Hepatocyte (in vitro differentiated cells): ENCODE data around the gene FARP2. TPM values are rescaled to one million over a fixed set of nuclear protein-coding genes. Genes with fewer than 3 reads are reported as not detected.
"Not testable (repeated sequence)": the region's sequence is repeated elsewhere in the genome, so short reads cannot be mapped to it uniquely, and the experiment has no call there.

Experiments used
- DNase-seq: peaks from one replicate; pipeline ENCODE4 v3.0.0-alpha.2; 2016; ENCODE audit warnings: low spot score
- H2AFZ ChIP-seq: fragments of 200-600 bp; sonication (generic); 2 replicates; pipeline ENCODE4 v1.6.0; 2016; ENCODE audit warnings: antibody characterized with exemption, mild to moderate bottlenecking
- H3K27ac ChIP-seq: fragments of 200-600 bp; sonication (generic); 2 replicates; pipeline ENCODE4 v1.5.1; 2016; ENCODE audit warnings: mild to moderate bottlenecking
- H3K27me3 ChIP-seq: fragments of 200-600 bp; sonication (generic); 2 replicates; pipeline ENCODE4 v1.6.1; 2016
- H3K36me3 ChIP-seq: fragments of 200-600 bp; sonication (generic); replicated peaks from 2 replicates; pipeline ENCODE4 v1.5.1; 2016; ENCODE audit warnings: low read depth; ENCODE audit not compliant: insufficient read depth
- H3K4me1 ChIP-seq: fragments of 200-600 bp; sonication (generic); 2 replicates; pipeline ENCODE4 v1.5.1; 2016; ENCODE audit warnings: mild to moderate bottlenecking, moderate library complexity; ENCODE audit not compliant: insufficient read depth
- H3K4me2 ChIP-seq: fragments of 200-600 bp; sonication (generic); 2 replicates; pipeline ENCODE4 v1.6.0; 2016
- H3K4me3 ChIP-seq: fragments of 200-600 bp; sonication (generic); 2 replicates; pipeline ENCODE4 v1.5.1; 2016; ENCODE audit warnings: mild to moderate bottlenecking
- H3K79me2 ChIP-seq: fragments of 200-600 bp; sonication (generic); 2 replicates; pipeline ENCODE4 v1.6.0; 2017; ENCODE audit warnings: mild to moderate bottlenecking
- H3K9me2 ChIP-seq: fragments of 200-600 bp; sonication (generic); replicated peaks from 2 replicates; pipeline ENCODE4 v1.6.0; 2017; ENCODE audit warnings: mild to moderate bottlenecking; ENCODE audit not compliant: insufficient read depth
- H3K9me3 ChIP-seq: fragments of 200-600 bp; sonication (generic); 2 replicates; pipeline ENCODE4 v1.5.1; 2016; ENCODE audit warnings: low read depth, mild to moderate bottlenecking
- H4K20me1 ChIP-seq: fragments of 200-600 bp; sonication (generic); 2 replicates; pipeline ENCODE4 v1.6.0; 2016; ENCODE audit warnings: mild to moderate bottlenecking; ENCODE audit not compliant: insufficient read depth, poor library complexity, severe bottlenecking
- EZH2 ChIP-seq: fragments of 200-600 bp; sonication (generic); IDR thresholded peaks from 2 replicates; pipeline ENCODE4 v1.6.1; 2016; ENCODE audit warnings: antibody characterized with exemption, mild to moderate bottlenecking, borderline replicate concordance
- EZH2phosphoT487 ChIP-seq: fragments of 200-600 bp; sonication (generic); IDR thresholded peaks from one replicate; pipeline ENCODE4 v1.6.1; 2018; ENCODE audit warnings: antibody characterized with exemption, mild to moderate bottlenecking, low read depth, moderate library complexity; ENCODE audit not compliant: unreplicated experiment, severe bottlenecking
- WGBS: methylation state at CpG from one replicate; pipeline ENCODE4 v1.1.6; 2016; ENCODE audit warnings: low lambda C conversion rate; ENCODE audit errors: missing lambda C conversion rate; 5-methylcytosine and 5-hydroxymethylcytosine counted together
- polyA plus RNA-seq: library from polyadenylated mRNA; unstranded; fragments of >200 nt; fragmentation: Nextera tagmentation; extraction: Ambion mirVana; gene quantifications from 2 replicates; pipeline ENCODE4 v1.2.1, GENCODE V29; 2016
- total RNA-seq: library from RNA; depleted of rRNA; stranded (reverse); fragments of >200 nt; gene quantifications from 2 replicates; pipeline ENCODE4 v1.2.3, GENCODE V29; 2014
- TF ChIP-seq, protein P1 (sequence below): fragments of 200-600 bp; sonication (generic); IDR thresholded peaks from 2 replicates; pipeline ENCODE4 v1.5.1; 2016; ENCODE audit warnings: antibody characterized with exemption, mild to moderate bottlenecking; ENCODE audit not compliant: poor library complexity

FARP2 gene
- total and polyA plus RNA-seq, 2 experiments from 2014 or later, result 29.1 to 29.6 TPM

DNA sequence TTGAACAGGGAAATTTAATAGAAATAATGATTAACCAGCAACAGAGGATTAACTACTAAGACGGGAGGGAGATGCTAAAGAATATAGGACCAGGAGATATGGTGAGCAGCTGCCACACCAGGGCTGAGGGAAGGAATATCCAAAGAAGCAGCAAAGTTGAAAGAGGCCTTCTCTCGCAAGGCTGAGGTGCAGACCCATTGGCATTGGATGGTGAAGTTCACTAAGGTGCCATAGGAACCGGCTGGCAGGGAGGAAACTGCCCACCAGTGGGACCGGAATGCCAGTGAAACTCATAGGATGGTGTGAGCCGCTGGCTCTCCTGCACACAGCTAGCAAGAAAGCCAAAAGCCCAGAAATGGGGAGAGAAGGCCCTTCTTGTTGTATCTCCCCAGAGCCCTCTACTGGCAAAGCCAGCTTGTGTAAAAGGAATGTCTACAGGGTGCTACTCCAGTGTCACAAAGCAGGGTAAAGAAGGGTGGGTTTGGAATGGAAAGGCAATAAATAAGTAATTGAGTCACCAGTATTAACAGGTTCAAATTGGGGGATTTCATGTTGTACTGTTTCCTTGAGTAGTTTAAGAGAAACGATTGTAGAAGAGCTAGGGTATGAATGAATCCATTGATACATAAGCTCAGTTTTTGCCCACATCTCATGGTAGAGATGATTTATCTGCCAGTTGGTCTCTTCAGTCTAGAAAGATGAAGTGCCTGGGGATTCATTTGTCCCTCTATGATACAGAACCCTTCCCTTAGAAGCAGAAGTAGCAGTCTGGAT is 36.0 kb downstream of the FARP2 start:
- 71% methylated on average over 6 of the region's 6 CpGs for WGBS
- TF ChIP-seq EZH2phosphoT487, result no peak
- TF ChIP-seq, protein P1, sequence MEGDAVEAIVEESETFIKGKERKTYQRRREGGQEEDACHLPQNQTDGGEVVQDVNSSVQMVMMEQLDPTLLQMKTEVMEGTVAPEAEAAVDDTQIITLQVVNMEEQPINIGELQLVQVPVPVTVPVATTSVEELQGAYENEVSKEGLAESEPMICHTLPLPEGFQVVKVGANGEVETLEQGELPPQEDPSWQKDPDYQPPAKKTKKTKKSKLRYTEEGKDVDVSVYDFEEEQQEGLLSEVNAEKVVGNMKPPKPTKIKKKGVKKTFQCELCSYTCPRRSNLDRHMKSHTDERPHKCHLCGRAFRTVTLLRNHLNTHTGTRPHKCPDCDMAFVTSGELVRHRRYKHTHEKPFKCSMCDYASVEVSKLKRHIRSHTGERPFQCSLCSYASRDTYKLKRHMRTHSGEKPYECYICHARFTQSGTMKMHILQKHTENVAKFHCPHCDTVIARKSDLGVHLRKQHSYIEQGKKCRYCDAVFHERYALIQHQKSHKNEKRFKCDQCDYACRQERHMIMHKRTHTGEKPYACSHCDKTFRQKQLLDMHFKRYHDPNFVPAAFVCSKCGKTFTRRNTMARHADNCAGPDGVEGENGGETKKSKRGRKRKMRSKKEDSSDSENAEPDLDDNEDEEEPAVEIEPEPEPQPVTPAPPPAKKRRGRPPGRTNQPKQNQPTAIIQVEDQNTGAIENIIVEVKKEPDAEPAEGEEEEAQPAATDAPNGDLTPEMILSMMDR, result peak; percentile 39
- no peaks in the 10 kb centered on the region for H3K9me3 ChIP-seq
- H3K4me1 ChIP-seq, result no peaks in the 10 kb centered on the region
- no peak overlapping the region for H3K4me3 ChIP-seq
- no peak overlapping the region for H3K4me2 ChIP-seq
- H3K36me3 ChIP-seq, result no peaks in the 10 kb centered on the region
- no peaks in the 10 kb centered on the region for H3K9me2 ChIP-seq
- peaks cover 3% of the 10 kb centered on the region for H4K20me1 ChIP-seq
- no peak overlapping the region for H2AFZ ChIP-seq
- no peaks in the 10 kb centered on the region for H3K27me3 ChIP-seq
- peak; percentile 58 for DNase-seq
- no peak overlapping the region for H3K27ac ChIP-seq
- peaks cover 36% of the 10 kb centered on the region for H3K79me2 ChIP-seq

- not testable (repeated sequence) for H3K4me3 ChIP-seq, H2AFZ ChIP-seq, H3K9me3 ChIP-seq, H3K9me2 ChIP-seq, DNase-seq, H4K20me1 ChIP-seq, H3K27ac ChIP-seq, H3K4me2 ChIP-seq, H3K36me3 ChIP-seq, H3K27me3 ChIP-seq, H3K4me1 ChIP-seq
- WGBS, result 99% methylated on average over 4 of the region's 4 CpGs
- H3K79me2 ChIP-seq, result peaks cover 33% of the 10 kb centered on the region
Measured at GRCh38 chr2:241392753-241393152, 36.7 kb downstream of the FARP2 start.

DNA sequence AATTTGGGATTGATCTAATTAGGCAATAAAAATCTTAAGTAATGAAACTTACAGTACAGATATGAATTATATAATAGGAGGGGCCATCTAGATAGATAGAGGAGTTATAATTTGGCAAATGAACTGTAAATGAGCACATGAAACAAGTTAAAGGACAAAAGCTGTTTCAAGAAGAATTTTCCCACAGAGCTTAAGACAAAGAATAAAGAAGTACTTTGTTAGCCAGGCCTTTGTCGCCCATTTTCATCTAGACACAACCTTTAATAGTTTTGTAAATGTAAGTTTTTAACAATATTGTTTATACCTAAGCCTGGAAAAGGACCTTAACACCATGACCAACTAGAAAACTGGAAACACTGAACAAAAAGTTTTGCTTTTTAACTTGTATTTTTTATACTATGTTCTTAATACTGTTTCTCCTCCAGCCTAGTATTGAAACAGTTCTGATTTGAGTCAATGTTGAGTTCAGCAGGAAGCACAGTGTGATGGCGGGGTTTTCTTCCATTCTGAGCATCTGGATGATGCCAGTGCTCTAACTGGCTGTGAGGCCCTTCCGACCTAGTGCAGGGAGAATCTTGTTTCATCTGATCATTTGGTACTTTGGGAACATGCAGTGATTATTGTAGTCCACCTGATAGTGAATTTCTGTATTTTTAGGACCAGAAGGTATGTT is 37.6 kb downstream of the FARP2 start:
- WGBS, result 92% methylated on average over 3 of the region's 3 CpGs
- DNase-seq, result no peak
- H3K4me1 ChIP-seq, result no peaks in the 10 kb centered on the region
- H3K79me2 ChIP-seq, result peaks cover 32% of the 10 kb centered on the region
- no peak overlapping the region for H3K27ac ChIP-seq
- no peak overlapping the region for H2AFZ ChIP-seq
- H4K20me1 ChIP-seq, result peaks cover 3% of the 10 kb centered on the region
- TF ChIP-seq EZH2 (no peak), EZH2phosphoT487 (no peak)
- TF ChIP-seq, protein P1, result no peak
- H3K9me2 ChIP-seq, result no peaks in the 10 kb centered on the region
- H3K4me2 ChIP-seq, result no peak overlapping the region
- no peaks in the 10 kb centered on the region for H3K9me3 ChIP-seq
- no peaks in the 10 kb centered on the region for H3K36me3 ChIP-seq
- H3K27me3 ChIP-seq, result no peaks in the 10 kb centered on the region
- H3K4me3 ChIP-seq, result no peak overlapping the region

DNA sequence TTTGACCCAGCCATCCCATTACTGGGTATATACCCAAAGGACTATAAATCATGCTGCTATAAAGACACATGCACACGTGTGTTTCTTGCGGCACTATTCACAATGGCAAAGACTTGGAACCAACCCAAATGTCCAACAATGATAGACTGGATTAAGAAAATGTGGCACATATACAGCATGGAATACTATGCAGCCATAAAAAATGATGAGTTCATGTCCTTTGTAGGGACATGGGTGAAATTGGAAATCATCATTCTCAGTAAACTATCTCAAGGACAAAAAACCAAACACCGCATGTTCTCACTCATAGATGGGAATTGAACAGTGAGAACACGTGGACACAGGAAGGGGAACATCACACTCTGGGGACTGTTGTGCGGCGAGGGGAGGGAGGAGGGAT is 40.7 kb downstream of the FARP2 start:
- DNase-seq, H3K36me3 ChIP-seq, H3K4me2 ChIP-seq, H3K9me3 ChIP-seq, H3K4me3 ChIP-seq, H3K27me3 ChIP-seq, H2AFZ ChIP-seq, H3K9me2 ChIP-seq, H3K27ac ChIP-seq: not testable (repeated sequence)
- peaks cover 11% of the 10 kb centered on the region for H4K20me1 ChIP-seq
- WGBS, result 97% methylated on average over 6 of the region's 6 CpGs
- H3K79me2 ChIP-seq, result peaks cover 14% of the 10 kb centered on the region
- H3K4me1 ChIP-seq, result peaks cover 11% of the 10 kb centered on the region
